ENCODE results near the gene MAP3K6. TPM values are rescaled to one million over a fixed set of nuclear protein-coding genes. Genes with fewer than 3 reads are reported as not detected.

Gene MAP3K6
- total RNA-seq, 2 experiments from 2014 or later, result 8.3 to 9.5 TPM

GRCh38 chr1:27394282-27394658, 27.5 kb upstream of the MAP3K6 start:
- no peak for ATAC-seq
- no peak for TF ChIP-seq CTCF (IDR thresholded peaks at IDR 0.05)
- Mint-ChIP-seq H3K27ac (no peak overlapping the region), H3K36me3 (ENCODE audit: low read depth) (no peaks in the 10 kb centered on the region), H3K4me1 (ENCODE audit: low read depth) (peaks cover 17% of the 10 kb centered on the region), H3K4me3 (peak overlapping the region; percentile 43), H3K9me3 (no peaks in the 10 kb centered on the region), H3K27me3 (no peaks in the 10 kb centered on the region)
- DNase-seq, result no peak
- ChIA-PET CTCF (interaction anchor here (0.8 to 12.1 kb wide), 26 partner anchors 9 to 268 kb away, joined by 3 to 293 read pairs (median 7); partner anchors contain the start of genes AHDC1, CD164L2, MAP3K6 and SYTL1), POLR2A (interaction anchor here (1.3 to 1.7 kb wide), 4 partner anchors 71 to 268 kb away, joined by 3 to 5 read pairs (median 3); no protein-coding TSS in a partner anchor)
- intact Hi-C loops (cut with micrococcal nuclease), result loop anchor here (2.0 to 10.0 kb wide), 4 partner anchors 49 to 271 kb away; partner anchors contain the start of gene SYTL1

- no peak for TF ChIP-seq CTCF (IDR thresholded peaks at IDR 0.05)
- Mint-ChIP-seq H3K27ac (no peak overlapping the region), H3K9me3 (no peaks in the 10 kb centered on the region), H3K27me3 (no peaks in the 10 kb centered on the region), H3K4me1 (ENCODE audit: low read depth) (peaks cover 17% of the 10 kb centered on the region), H3K4me3 (peak overlapping the region; percentile 65), H3K36me3 (ENCODE audit: low read depth) (no peaks in the 10 kb centered on the region)
- POLR2A ChIA-PET, result no interaction called here
- intact Hi-C loops (cut with micrococcal nuclease), result loop anchor here (2.0 to 10.0 kb wide), 4 partner anchors 49 to 271 kb away; partner anchors contain the start of gene SYTL1
- no peak for DNase-seq
- CTCF ChIA-PET, result interaction anchor here (0.7 to 12.1 kb wide), 11 partner anchors 23 to 269 kb away, joined by 3 to 293 read pairs (median 7); partner anchors contain the start of genes AHDC1, MAP3K6 and WASF2
- ATAC-seq, result no peak
These were observed 27.0 kb upstream of the MAP3K6 start for GRCh38 chr1:27393641-27394281.

GRCh38 chr1:27392778-27393635, 26.2 kb upstream of the MAP3K6 start:
- ChIA-PET CTCF (interaction anchor here (0.7 to 12.1 kb wide), 8 partner anchors 23 to 214 kb away, joined by 3 to 293 read pairs (median 5); partner anchors contain the start of genes AHDC1 and WASF2), POLR2A (interaction anchor here (0.5 to 1.3 kb wide), 2 partner anchors 92 to 148 kb away, joined by 3 read pairs; no protein-coding TSS in a partner anchor)
- DNase-seq (no peak), ATAC-seq (no peak)
- H3K36me3 Mint-ChIP-seq (ENCODE audit: low read depth), result no peaks in the 10 kb centered on the region
- no peaks in the 10 kb centered on the region for H3K9me3 Mint-ChIP-seq
- intact Hi-C loops (cut with micrococcal nuclease), result loop anchor here (5.0 to 10.0 kb wide), 3 partner anchors 48 to 272 kb away; partner anchors contain the start of gene SYTL1
- peak; percentile 29 for TF ChIP-seq CTCF (IDR thresholded peaks at IDR 0.05)
- peaks cover 17% of the 10 kb centered on the region for H3K4me1 Mint-ChIP-seq (ENCODE audit: low read depth)
- H3K27me3 Mint-ChIP-seq, result no peaks in the 10 kb centered on the region
- peak overlapping the region; percentile 55 for H3K27ac Mint-ChIP-seq
- peak overlapping the region; percentile 65 for H3K4me3 Mint-ChIP-seq

GRCh38 chr1:27392096-27392777, 25.5 kb upstream of the MAP3K6 start, which contains the start of gene GPR3:
Gene GPR3, plus strand, starts transcription at chr1:27392622. Its CDS starts 1,177 bp downstream, at chr1:27393799.
- H3K4me3 Mint-ChIP-seq, result peak within 1 kb of the TSS; percentile 65
- peak; percentile 96 for DNase-seq
- TF ChIP-seq CTCF (IDR thresholded peaks at IDR 0.05), result peak; percentile 43
- peak; percentile 92 for ATAC-seq
- ChIA-PET CTCF (interaction anchor here (0.9 to 12.1 kb wide), 8 partner anchors 9 to 271 kb away, joined by 3 to 242 read pairs (median 10); partner anchors contain the start of genes CD164L2 and MAP3K6), POLR2A (interaction anchor here (1.1 to 2.2 kb wide), 4 partner anchors 11 to 92 kb away, joined by 3 to 5 read pairs (median 3); partner anchors contain the start of gene SYTL1)
- H3K4me1 Mint-ChIP-seq (ENCODE audit: low read depth), result peaks cover 17% of the 10 kb centered on the region
- no peaks in the 10 kb centered on the region for H3K9me3 Mint-ChIP-seq
- no peaks in the 10 kb centered on the region for H3K36me3 Mint-ChIP-seq (ENCODE audit: low read depth)
- H3K27ac Mint-ChIP-seq, result peak within 1 kb of the TSS; percentile 89
- no peaks in the 10 kb centered on the region for H3K27me3 Mint-ChIP-seq
- intact Hi-C loops (cut with micrococcal nuclease), result loop anchor here (5.0 to 10.0 kb wide), 3 partner anchors 47 to 273 kb away; partner anchors contain the start of gene SYTL1

Measured in activated CD8-positive, alpha-beta T cell treated with anti-CD3 and anti-CD28 coated beads for 36 hours (primary cell).